GM18520 (cell line): ENCODE measurements around the gene VASN.

Experiments used
- ATAC-seq: cut with Tn5 transposase; IDR thresholded peaks from one replicate; pipeline ENCODE4 v1.9.1; 2021; ENCODE audit not compliant: unreplicated experiment

VASN gene

DNA sequence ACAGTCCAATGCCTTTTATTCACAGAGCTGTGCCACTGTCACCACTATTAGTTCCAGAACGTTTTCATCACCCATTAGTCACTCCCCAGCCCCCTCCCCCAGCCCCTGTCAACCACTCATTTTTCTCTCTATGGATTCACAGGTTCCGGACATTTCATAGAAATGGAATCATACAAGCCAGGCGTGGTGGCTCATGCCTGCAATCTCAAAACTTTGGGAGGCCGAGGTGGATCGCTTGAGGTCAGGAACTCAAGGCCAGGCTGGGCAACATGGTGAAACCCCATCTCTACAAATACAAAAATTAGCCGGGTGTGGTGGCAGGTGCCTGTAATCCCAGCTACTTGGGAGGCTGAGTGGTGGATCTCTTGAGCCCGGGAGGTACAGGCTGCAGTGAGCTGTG lies 19.8 kb upstream of the VASN start:
- no peak for ATAC-seq

DNA sequence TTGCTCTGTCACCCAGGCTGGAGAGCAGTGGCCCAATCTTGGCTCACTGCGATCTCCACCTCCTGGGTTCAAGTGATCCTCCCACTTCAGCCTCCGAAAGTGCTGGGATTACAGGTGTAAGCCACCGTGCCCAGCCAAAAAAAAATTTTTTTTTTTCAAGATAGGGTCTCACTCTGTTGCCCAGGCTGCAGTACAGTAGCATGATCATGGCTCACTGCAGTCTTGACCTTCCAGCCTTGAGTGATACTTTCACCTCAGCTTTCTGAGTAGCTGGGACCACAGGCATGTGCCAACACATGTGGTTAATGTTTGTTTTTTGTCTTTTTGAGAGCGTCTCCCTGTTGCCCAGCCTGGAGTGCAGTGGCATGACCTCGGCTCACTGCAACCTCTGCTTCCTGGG lies 18.8 kb upstream of the VASN start:
- no peak for ATAC-seq

DNA sequence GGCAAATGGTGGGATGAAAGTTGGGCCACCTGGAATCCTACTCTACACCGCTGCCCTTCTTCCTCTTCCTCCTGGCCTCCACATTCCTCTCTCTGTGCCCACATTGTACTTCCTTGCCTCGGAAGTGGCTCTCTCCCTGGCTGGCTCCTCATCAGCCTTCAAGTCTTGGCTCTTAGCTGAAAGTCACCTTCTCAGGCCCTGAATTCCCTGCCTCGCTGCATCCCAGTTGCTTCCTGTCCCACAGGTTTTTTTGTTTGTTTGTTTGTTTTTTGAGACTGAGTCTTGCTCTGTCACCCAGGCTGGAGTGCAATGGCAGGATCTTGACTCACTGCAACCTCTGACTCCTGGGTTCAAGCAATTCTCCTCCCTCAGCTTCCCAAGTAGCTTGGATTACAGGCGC lies 18.0 kb upstream of the VASN start:
- no peak for ATAC-seq

DNA sequence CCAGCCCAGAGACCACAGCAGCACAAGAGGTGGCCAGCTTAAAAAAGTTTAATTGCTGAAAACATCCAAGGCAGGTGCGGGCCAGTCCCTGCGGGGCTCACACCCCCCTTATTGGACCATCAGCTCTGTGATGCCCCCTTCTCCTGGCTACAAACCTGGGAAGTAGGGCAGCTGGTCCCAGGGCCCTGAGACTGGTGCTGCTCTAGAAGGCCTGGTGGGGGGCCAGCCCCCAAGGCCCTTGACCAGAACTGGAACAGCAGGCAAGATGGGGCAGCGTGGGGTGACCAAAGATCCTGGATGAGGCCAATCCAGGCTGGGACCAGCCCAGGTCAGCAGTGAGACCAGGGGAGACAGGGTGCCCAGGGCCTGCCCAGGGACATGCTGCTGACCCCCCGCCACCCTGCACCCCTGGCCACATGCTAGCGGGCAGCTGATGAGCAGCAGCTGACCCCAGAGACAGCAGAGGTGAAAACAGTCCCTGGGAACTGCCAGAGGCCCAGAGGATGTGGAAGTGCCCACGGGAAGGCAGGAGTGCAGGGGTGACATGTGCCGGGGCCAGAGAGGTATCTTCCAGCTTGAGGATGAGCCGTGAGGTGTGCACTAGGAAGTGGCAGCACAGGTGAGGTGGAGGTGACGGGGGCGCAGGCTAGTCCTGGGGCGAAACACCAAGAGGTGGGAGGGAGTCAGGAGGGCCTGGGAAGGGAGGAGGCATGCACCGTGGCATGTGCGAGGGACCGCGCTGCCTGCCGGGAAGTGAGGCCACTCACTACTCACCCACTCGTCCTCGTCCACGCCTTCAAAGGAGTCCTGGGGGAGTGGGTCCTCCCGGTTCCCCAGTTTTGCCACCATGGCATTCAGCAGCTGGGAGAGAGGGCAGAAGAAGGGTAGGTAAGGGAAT lies 16.9 kb upstream of the VASN start:
- no peak for ATAC-seq

DNA sequence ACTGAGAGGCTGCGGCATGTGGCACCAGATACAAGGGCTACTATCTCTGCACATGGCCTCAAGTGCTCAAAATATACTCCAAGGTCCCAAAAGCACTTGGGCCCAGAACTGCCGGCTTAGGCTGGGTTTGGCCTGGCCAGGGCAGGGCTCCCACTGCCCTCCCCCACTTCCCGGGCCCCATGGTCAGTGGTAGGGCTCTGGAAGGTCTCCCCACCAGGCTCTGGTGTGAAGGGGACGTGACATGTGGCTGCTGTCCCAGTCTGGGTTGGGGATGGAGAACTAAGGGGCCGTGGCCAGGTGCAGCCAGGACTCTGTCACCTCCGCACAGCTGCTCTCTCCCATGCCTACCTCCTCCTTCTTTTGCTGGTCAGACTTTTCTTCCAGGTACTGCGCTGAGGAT lies 14.8 kb upstream of the VASN start:
- ATAC-seq, result no peak

DNA sequence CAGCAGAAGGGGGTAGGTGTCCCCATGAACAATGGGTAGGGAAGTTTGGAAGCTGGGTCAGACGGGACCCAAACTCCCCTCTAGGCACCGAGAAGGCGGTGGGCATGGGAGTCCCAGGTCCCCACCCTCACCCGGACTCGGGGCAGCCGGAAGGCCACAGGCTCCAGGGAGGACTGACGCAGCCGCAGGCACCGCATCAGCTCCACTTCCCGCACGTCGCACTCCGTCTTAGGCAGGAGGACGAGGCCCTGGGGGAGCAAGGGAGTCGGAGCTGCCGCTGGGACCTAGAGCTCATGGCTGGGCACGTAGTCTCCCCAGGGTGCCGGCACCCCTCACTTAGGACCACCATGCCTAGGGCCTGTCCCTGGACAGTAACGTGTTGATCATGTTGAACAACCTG lies 13.4 kb upstream of the VASN start:
- ATAC-seq, result no peak

DNA sequence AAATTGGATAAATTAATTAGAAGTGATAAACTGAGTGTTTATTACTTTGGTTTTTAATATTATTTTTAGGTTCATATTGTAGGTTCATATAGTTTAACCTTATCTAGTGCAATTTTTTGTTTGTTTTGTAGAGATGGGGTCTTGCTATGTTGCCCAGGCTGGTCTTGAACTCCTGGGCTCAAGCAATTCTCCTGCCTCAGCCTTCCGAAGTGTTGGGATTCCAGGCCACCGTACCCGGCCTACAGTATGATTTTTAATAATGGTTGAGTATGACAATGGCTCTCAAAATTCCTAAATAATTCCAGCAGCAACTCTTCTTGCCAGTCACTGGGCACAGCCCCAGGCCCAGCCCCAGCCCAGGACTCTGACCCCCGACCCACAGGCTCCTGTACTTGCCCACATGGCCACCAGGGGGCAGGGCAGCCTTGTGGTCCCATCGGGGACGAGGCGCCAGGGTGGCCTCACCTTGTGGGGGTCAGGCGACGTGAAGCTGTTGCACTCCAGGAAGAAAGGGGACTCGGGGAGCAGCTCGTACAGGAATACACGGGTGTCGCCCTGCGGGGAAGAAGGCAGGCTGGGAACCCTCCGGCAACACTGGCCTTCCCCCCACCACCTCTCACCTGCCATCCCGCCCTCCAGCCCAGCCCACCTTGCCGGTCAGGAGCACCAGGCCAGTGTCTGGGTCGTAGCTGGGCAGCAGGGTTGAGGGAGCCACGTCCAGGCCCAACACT lies 12.7 kb upstream of the VASN start:
- ATAC-seq, result no peak

DNA sequence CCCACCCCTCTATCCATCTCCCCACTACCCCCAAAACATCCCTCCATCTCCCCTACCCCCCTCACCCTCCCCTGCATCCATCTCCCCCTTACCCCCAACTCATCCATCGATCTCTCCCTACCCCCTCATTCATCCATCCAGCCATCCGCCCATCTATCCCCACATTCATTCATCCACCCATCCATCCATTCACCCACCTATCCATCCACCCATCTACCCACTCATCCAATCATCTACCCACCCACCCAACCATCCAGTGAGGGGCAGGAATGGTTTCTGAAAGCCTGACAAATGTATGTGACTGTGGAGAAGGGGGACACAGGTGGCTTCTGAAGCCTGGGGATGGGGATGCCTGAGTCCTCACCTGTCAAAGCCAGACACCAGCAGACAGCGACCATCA lies 11.7 kb upstream of the VASN start:
- ATAC-seq, result no peak

DNA sequence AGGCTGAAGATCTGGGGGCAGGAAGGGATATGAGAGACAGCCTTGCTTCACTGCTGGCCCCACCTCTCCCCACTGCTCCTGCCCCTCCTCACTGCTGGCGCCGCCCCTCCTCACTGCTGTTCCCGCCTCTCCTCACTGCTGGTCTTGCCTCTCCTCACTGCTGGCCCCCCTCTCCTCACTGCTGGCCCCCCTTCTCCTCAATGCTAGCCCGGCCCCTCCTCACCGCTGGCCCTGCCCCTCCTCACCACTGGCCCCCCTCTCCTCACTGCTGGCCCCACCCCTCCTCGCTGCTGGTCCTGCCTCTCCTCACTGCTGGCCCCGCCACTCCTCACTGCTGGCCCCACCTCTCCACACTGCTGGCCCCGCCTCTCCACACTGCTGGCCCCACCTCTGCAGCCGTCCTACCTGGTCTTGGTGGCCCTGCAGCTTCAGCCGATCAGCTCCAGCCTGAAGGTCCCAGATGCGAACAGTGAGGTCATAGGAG lies 11.1 kb upstream of the VASN start:
- no peak for ATAC-seq

DNA sequence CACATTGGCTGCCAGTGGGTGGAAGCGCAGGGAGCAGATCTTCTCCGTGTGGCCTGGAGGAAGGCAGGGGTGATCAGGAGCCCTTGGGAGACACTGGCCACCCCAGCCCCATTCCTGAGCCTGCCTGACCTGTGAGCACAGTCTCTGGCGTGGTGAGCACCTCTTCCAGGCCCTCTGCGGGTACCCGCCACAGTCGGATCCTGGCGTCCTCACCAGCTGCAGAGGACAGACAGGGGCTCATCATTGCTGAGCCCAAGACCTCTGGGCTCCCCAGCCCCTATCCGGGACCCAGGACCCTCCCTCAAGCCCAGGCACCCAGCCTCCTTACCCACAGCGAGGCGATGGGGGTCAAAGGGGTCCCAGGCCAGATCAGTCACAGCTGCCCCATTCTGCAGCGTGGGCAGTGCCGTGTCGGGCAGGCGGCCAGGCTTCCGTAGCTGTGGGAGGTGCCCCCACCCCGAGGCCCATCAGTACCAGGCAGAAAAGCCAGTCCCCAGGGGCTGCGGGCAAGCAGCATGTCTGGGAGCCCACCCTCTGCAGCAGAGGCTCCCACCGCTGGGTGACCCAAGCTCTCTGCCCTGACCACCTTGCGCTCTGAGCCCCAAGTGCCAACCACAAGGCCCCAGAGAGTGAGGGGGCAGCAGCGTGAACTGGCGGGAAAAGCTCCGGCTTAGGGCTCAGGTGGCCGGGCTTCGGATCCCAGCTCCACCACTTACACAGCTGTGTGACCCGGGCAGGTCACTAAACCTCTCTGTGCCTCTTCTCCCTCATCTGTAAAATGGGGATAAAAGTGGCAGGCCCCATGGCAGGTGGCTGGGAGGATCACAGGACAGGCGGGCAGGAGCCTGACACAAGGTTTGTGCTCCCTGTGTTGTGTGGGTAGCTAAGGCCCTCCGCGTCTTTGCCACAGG lies 10.4 kb upstream of the VASN start:
- ATAC-seq, result no peak

DNA sequence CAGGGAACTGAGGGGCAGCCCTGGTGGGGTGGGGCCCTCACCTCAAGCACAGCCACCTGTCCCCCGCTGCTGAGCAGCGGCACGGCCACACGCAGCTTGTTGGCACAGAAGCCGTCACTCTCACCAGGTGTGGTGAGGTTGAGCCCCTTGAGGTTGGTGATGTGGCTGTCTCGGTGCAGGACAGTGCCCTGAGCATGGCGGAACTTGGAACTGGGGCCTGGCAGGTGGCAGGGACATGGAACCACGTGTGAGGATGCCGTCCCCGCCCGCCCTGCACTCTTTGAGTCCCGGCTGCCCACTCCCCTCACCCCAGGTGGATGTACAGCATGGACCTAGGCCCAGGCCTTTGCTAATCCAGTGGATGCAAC lies 9.7 kb upstream of the VASN start:
- no peak for ATAC-seq

DNA sequence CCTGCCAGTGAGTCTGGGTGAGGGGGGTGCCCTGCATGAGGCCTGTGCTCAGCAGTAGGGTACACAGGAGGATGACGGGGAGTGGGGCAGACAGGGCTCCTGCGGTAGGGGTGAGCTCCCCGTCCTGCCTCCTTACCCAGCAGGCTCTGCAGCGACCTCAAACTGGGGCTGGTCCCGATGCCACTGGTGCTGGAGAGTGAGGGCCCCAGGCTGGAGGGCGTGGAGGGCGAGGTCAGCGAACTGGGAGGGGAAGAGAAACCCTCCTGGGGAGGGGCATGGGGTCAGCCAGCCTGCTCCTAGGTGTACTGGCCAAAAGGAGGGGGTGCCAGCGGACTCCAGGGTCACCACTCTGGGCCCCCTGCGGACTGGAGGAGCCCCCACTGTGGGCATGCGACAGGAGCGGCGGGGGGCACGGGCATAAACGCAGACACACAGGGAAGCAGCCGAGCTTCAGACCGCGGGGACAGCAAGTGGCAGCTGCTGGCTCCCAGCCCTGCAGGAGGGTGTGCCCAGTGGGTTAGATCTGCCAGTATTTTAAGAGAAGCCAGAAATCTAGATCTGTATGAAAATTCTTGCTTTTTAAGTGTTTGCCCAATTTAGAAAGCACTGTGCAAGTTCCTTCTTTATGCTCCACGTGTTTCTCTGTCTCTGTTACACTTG lies 9.0 kb upstream of the VASN start:
- no peak for ATAC-seq

DNA sequence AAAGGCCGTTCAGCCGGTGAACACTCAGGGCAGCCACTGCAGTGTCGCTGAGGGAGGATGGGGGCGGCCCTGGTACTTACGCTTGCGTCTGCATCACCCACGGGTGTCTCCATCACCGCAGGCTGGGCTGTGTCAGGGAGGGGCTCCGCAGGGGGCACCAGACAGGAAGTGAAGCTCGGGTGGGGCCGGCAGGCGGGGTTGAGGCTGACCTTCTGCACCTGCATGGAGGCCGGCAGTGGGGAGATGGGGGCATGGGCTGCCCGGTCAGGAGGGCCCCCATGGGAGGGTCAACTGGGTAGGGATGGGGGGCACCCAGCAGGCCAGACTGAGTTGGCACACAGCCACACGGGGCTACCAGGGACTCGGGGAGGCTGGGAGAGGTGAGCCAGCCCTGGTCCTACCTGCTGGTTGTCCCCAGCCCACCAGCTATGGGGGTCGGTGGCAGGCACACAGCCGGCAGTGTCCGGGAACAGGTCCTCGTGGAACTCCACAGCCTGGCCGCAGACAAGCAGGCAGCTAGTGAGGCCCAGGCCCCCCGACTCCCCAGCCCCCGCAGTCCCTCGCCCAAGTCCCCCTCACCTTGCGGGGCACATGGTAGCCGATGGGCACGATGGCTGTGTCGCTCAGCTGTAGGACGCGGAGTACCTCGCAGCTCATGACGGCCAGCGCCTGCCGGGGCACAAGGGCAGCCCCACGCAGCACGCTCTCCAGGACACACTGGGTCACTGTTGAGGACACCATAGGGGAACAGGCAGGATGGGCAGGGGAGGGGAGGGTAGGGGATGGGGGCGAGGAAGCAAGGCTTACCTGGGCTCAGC lies 7.2 kb upstream of the VASN start:
- no peak for ATAC-seq

DNA sequence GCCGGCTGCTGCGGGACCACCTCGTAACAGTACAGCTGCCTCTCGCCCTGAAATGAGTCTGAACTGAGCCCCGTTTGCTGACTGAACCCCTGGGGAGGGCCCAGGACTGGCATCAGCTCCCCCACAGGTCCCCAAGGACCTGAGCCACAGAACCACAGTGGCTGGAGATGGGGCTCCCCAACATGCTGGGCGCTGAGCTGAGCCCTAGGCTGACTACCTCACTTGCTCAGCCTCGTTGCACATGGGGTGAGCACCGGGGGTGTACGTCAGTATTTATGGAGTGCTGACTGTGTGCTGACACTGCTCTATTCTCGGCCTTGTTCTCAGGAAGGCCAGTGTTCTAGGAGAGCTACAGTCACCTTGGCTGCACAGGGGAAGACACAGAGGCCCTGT lies 6.6 kb upstream of the VASN start:
- ATAC-seq, result peak; percentile 78

DNA sequence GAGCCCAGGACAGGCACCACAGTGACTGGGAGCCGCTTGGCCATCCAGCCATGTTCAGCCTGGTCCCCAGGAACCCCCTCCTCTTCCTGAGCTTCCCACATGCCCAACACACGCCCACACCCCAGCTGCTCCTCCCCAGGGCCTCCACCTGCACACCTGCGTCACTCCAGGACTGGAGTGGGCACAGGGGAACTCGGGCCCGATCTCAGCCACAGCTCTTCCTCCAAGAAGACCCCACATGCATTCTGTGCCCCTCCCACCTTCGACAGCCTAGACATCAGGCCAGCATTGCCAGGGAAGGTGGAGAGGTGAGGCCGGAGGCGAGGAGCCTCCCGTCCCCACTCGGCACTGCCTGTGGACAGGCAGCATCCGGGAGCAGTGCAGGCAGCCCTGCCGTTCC lies 6.0 kb upstream of the VASN start:
- ATAC-seq, result no peak

DNA sequence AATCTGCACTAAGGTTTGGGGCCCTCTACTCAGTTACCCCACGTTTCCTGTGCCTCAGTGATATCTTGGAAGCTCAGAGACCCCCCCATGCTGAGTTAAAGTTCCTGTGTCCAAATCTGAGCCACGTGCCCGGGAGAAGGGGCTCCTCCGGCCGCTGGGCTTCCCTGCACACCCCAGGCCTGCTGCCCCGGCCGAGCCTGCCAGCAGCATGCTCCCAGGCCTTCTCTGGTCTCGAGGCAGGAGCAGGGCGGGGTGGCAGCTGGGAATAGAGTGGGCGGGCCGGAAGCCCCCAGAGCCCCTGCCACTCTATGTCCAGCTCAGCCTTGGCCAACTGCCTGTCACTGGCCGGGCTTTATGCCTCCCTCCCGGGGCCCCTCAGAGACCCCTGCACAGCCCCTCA lies 5.6 kb upstream of the VASN start:
- no peak for ATAC-seq

DNA sequence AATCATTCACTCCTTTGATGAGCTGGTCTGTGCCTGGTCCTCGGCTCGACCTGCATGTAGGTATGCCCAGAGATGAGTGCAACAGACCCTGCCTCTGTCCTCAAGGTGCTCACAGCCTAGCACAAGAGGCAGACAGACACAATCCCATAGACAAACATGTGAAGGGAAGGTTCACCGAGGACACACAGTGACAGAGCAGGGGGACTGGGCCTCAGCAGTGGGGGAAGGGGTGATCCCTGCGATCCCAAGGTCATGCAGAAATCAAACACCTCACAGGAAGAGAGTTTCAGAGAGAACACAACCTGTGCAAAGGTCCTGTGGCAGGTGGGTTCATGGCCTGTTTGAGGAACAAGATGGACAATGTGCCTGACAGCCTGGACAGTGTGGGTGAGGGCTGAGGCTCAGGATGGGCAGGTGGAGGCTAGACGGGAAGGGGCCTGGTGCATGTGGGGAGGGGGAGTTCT lies 4.2 kb upstream of the VASN start:
- ATAC-seq, result no peak

DNA sequence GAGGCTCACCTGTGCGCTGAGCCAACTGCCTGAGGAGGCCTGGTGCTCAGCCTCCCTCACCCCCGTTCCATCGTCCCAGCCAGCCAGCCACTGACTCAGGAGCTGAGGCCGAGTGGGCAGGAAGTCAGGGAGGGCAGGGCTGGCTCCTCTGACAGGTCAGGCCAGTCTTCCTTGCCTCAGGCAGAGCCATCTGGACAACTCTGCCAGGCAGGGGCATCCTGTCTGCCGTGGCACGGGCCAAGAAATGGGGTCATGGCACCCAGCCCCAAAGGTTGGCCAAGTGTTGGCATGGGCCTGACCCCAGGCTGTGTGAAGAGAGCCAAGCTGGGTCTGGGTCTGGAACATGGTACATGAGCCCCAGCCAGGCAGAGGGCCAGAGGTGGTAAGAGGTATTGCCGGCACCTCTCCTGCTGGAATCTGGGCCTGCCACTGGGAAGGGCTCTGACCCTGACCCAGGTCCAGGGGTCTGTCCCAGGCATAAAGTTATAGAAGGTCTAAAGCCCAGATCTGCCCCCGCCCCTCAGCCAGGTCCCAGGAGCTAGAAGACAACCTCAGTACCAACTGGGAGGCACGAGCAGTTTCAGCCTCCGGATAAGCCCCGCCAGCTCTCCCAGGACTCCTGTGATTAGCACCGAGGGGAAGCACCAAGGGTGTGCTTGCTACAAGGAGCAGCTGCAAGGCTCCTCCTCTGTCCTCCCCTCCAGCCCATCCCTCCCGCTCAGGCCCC lies 2.5 kb upstream of the VASN start:
- ATAC-seq, result no peak

DNA sequence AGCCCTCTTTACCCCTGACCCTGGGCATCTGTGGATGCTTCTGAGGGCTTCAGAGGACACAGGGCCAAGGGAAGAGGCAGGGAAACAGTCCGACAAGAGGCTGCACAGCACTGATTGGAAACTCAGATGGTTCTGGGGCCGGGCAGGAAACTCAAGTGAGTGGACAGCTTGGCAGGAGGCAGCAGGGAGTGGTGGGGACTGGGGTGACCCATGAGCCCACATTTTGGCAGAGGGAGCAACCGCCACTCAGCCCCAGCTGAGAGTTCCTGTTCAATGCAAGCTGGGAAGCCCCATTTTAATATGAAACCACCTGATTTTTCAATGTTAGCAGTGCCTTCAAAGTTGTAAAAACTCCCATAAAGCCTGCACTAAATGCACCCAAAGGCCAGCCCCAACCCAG lies 1.5 kb upstream of the VASN start:
- ATAC-seq, result no peak
